Cardiac muscle cell (in vitro differentiated cells and primary cell): Measurements from ENCODE around the gene CNN2. TPM values are rescaled to one million over a fixed set of nuclear protein-coding genes. Genes with fewer than 3 reads are reported as not detected.

Source experiments
- DNase-seq, 2 donors: peaks; one replicate each; pipeline versions ENCODE4 v3.0.0 to v3.0.0-alpha.2; 2010 to 2017; ENCODE audit warnings: low read depth in 1 of 2, low spot score in 1 of 2
- H3K27ac ChIP-seq: fragments of 200-600 bp; sonication (generic); 2 replicates; pipeline ENCODE4 v1.5.1; 2016
- H3K27me3 ChIP-seq: fragments of 200-600 bp; sonication (generic); 2 replicates; pipeline ENCODE4 v1.6.0; 2016; ENCODE audit warnings: control low read depth
- H3K36me3 ChIP-seq: fragments of 200-600 bp; sonication (generic); 2 replicates; pipeline ENCODE4 v1.5.1; 2016; ENCODE audit warnings: control low read depth
- H3K4me1 ChIP-seq: fragments of 200-600 bp; sonication (generic); 2 replicates; pipeline ENCODE4 v1.8.1; 2017; ENCODE audit warnings: low read depth, mild to moderate bottlenecking, mixed run types
- H3K4me3 ChIP-seq: fragments of 200-600 bp; sonication (generic); 2 replicates; pipeline ENCODE4 v1.5.1; 2016; ENCODE audit warnings: mild to moderate bottlenecking
- H3K9me3 ChIP-seq: fragments of 200-600 bp; sonication (generic); 2 replicates; pipeline ENCODE4 v1.5.1; 2017; ENCODE audit warnings: low read depth, mild to moderate bottlenecking, control low read depth
- polyA plus RNA-seq: library from polyadenylated mRNA; unstranded; fragments of >200 nt; fragmentation: Nextera tagmentation; extraction: Ambion mirVana; gene quantifications from 2 replicates; pipeline ENCODE4 v1.2.1, GENCODE V29; 2016
- total RNA-seq: library from RNA; depleted of rRNA; stranded (reverse); fragments of >200 nt; gene quantifications from 2 replicates; pipeline ENCODE4 v1.2.3, GENCODE V29; 2016
- TF ChIP-seq, protein P1 (sequence below): IDR thresholded peaks from 2 replicates; pipeline ENCODE4 v1.5.1; 2012; ENCODE audit warnings: low read depth, mild to moderate bottlenecking, low read length

CNN2 gene
- total and polyA plus RNA-seq, 2 experiments from 2014 or later = 158 to 185 TPM

DNA sequence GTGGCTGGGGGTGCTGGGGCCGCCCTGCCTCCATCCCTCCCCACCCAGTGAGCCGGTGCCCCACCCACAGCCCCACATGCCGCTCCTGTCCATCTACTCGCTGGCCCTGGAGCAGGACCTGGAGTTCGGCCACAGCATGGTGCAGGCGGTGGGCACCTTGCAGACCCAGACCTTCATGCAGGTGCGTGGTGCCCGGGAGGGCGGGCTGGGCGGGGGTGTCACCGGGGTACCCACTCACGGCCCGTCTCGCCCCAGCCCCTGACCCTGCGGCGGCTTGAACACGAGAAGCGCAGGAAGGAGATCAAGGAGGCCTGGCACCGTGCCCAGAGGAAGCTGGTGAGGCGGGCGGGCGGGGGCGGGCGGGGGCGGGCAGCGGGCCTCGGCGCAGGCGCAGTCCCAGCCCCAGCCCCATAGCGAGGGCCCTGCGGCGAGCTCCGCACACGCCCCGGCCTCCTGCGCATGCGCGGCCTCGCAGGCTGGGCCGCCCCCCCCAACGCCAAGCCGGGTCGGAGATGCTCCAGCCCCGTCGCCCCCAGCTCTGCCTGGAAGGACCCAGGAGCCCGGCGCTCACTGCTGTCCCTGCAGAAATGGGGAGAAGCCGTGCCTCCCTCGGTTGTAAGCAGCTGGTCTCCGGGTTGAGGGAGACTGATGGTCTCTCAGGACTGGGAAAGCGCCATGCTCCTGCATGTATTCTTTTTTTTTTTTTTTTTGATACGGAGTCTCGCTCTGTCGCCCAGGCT is 48.3 kb downstream of the CNN2 start:
- H3K27me3 ChIP-seq = peaks cover 8% of the 10 kb centered on the region
- no peaks in the 10 kb centered on the region for H3K9me3 ChIP-seq
- no peak overlapping the region for H3K27ac ChIP-seq

DNA sequence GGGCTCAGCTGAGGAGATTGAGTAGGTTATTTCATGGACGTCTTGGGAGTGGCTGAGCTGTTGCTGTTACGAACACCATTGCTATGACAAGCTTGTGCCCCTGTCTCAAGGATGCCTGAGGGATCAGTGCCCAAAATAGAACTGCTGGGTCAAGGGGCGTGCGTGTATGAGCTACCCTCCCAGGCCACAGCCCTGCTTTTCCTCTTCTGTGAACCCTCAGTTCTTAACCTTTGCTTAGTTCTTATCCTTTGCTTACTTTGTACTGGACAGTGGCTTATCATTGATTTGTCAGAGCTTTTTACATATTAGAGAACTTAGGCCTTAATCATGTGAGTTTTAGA is 49.6 kb downstream of the CNN2 start:
- TF ChIP-seq, protein P1, sequence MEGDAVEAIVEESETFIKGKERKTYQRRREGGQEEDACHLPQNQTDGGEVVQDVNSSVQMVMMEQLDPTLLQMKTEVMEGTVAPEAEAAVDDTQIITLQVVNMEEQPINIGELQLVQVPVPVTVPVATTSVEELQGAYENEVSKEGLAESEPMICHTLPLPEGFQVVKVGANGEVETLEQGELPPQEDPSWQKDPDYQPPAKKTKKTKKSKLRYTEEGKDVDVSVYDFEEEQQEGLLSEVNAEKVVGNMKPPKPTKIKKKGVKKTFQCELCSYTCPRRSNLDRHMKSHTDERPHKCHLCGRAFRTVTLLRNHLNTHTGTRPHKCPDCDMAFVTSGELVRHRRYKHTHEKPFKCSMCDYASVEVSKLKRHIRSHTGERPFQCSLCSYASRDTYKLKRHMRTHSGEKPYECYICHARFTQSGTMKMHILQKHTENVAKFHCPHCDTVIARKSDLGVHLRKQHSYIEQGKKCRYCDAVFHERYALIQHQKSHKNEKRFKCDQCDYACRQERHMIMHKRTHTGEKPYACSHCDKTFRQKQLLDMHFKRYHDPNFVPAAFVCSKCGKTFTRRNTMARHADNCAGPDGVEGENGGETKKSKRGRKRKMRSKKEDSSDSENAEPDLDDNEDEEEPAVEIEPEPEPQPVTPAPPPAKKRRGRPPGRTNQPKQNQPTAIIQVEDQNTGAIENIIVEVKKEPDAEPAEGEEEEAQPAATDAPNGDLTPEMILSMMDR = no peak
- H3K27me3 ChIP-seq = peaks cover 1% of the 10 kb centered on the region
- no peaks in the 10 kb centered on the region for H3K36me3 ChIP-seq
- DNase-seq = no peak
- no peaks in the 10 kb centered on the region for H3K9me3 ChIP-seq
- H3K27ac ChIP-seq = no peak overlapping the region
- H3K4me3 ChIP-seq = no peak overlapping the region
- no peaks in the 10 kb centered on the region for H3K4me1 ChIP-seq

More for the DNA sequence above, 48.3 kb downstream of the CNN2 start:
- no peaks in the 10 kb centered on the region for H3K4me1 ChIP-seq
- no peaks in the 10 kb centered on the region for H3K36me3 ChIP-seq
- TF ChIP-seq, protein P1 = no peak
- H3K4me3 ChIP-seq = no peak overlapping the region
- no peak for DNase-seq

GRCh38 chr19:1076951-1077350 is 50.5 kb downstream of the CNN2 start:
- TF ChIP-seq, protein P1 = no peak
- H3K36me3 ChIP-seq = no peaks in the 10 kb centered on the region
- H3K27me3 ChIP-seq = no peaks in the 10 kb centered on the region
- no peaks in the 10 kb centered on the region for H3K9me3 ChIP-seq
- no peak for DNase-seq
- H3K4me3 ChIP-seq = no peak overlapping the region
- no peaks in the 10 kb centered on the region for H3K4me1 ChIP-seq
- H3K27ac ChIP-seq = no peak overlapping the region

- Histone ChIP-seq H3K9me3 (no peaks in the 10 kb centered on the region), H3K27me3 (no peaks in the 10 kb centered on the region), H3K27ac (no peak overlapping the region), H3K4me3 (no peak overlapping the region), H3K4me1 (no peaks in the 10 kb centered on the region), H3K36me3 (no peaks in the 10 kb centered on the region)
- DNase-seq = no peak
- TF ChIP-seq, protein P1 = no peak
These were observed 53.2 kb downstream of the CNN2 start for GRCh38 chr19:1079566-1080111.

DNA sequence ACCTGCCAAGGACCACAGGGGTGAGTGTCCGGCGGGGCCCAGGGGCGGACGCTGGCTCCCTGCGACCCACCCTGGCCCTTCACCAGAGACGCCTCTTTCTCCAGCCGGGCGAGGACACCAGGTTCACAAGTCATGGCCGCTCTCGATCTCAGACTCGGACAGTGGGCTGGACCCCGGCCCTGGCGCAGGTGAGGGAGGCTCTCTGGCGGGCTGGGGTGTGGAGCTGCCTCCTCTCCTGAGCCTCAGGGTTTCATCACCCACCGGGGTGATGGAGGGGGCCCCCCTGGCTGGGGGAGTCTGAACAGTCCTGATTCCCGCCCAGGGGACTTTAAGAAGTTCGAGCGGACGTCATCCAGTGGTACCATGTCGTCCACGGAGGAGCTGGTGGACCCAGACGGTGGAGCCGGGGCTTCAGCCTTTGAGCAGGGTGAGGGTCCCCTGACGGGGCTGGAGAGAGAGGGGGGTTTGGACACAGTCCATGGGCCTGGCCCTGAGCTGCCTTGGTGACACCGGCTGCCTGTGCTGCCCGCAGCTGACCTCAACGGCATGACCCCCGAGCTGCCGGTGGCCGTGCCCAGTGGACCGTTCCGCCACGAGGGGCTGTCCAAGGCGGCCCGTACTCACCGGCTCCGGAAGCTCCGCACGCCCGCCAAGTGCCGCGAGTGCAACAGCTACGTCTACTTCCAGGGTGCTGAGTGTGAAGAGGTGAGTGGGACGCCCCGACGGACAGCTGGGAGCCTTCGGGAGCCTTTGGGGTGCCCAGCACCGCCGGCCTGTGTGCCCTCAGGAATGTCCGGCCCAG is 54.2 kb downstream of the CNN2 start:
- H3K9me3 ChIP-seq = no peaks in the 10 kb centered on the region
- H3K36me3 ChIP-seq = no peaks in the 10 kb centered on the region
- H3K4me1 ChIP-seq = no peaks in the 10 kb centered on the region
- no peaks in the 10 kb centered on the region for H3K27me3 ChIP-seq
- H3K4me3 ChIP-seq = no peak overlapping the region
- DNase-seq = no peak
- H3K27ac ChIP-seq = no peak overlapping the region
- TF ChIP-seq, protein P1 = no peak
